Measurements from ENCODE around the gene SLC2A13. TPM values are rescaled to one million over a fixed set of nuclear protein-coding genes. Genes with fewer than 3 reads are reported as not detected.
"Not testable (repeated sequence)": the region's sequence is repeated elsewhere in the genome, so short reads cannot be mapped to it uniquely, and the experiment has no call there.

SLC2A13 gene
- polyA plus RNA-seq, 4 donors = 6.0 to 19.0 (median 13.1) TPM

- no peak for DNase-seq (ENCODE audit: low read depth in 4 of 4, low spot score in 3 of 4)
Measured at GRCh38 chr12:39830171-39830570, 275.7 kb downstream of the SLC2A13 start.

GRCh38 chr12:39824505-39825212, 281.2 kb downstream of the SLC2A13 start:
- DNase-seq (ENCODE audit: low read depth in 4 of 4, low spot score in 3 of 4) = no peak

GRCh38 chr12:39816671-39817185, 289.2 kb downstream of the SLC2A13 start:
- no peak for DNase-seq (ENCODE audit: low read depth in 4 of 4, low spot score in 3 of 4)

GRCh38 chr12:39815746-39816145, 290.1 kb downstream of the SLC2A13 start:
- no peak for DNase-seq (ENCODE audit: low read depth in 4 of 4, low spot score in 3 of 4)

- no peak for DNase-seq (ENCODE audit: low read depth in 4 of 4, low spot score in 3 of 4)
Measured at GRCh38 chr12:39814626-39815025, 291.3 kb downstream of the SLC2A13 start.

- no peak for DNase-seq (ENCODE audit: low read depth in 4 of 4, low spot score in 3 of 4)
Measured at GRCh38 chr12:39813776-39814175, 292.1 kb downstream of the SLC2A13 start.

- not testable (repeated sequence) for DNase-seq (ENCODE audit: low read depth in 4 of 4, low spot score in 3 of 4)
Measured at GRCh38 chr12:39812456-39812855, 293.4 kb downstream of the SLC2A13 start.

- DNase-seq (ENCODE audit: low read depth in 4 of 4, low spot score in 3 of 4) = no peak
Measured at GRCh38 chr12:39807043-39807442, 298.8 kb downstream of the SLC2A13 start.

GRCh38 chr12:39805651-39806050, 300.2 kb downstream of the SLC2A13 start:
- peak in 1 of 4 donors; percentile 9 for DNase-seq (ENCODE audit: low read depth in 4 of 4, low spot score in 3 of 4)

- DNase-seq (ENCODE audit: low read depth in 4 of 4, low spot score in 3 of 4) = no peak
Measured at GRCh38 chr12:39804898-39805297, 301.0 kb downstream of the SLC2A13 start.

GRCh38 chr12:39804479-39804878, 301.4 kb downstream of the SLC2A13 start:
- DNase-seq (ENCODE audit: low read depth in 4 of 4, low spot score in 3 of 4) = no peak

GRCh38 chr12:39803151-39803550, 302.7 kb downstream of the SLC2A13 start:
- DNase-seq (ENCODE audit: low read depth in 4 of 4, low spot score in 3 of 4) = no peak

GRCh38 chr12:39798977-39799376, 306.9 kb downstream of the SLC2A13 start:
- DNase-seq (ENCODE audit: low read depth in 4 of 4, low spot score in 3 of 4) = no peak

- DNase-seq (ENCODE audit: low read depth in 4 of 4, low spot score in 3 of 4) = no peak
Measured at GRCh38 chr12:39798429-39798828, 307.5 kb downstream of the SLC2A13 start.

GRCh38 chr12:39795481-39795880, 310.4 kb downstream of the SLC2A13 start:
- DNase-seq (ENCODE audit: low read depth in 4 of 4, low spot score in 3 of 4) = no peak

GRCh38 chr12:39792938-39793337, 312.9 kb downstream of the SLC2A13 start:
- no peak for DNase-seq (ENCODE audit: low read depth in 4 of 4, low spot score in 3 of 4)

- DNase-seq (ENCODE audit: low read depth in 4 of 4, low spot score in 3 of 4) = no peak
Measured at GRCh38 chr12:39788239-39788638, 317.6 kb downstream of the SLC2A13 start.

GRCh38 chr12:39785814-39786213, 320.1 kb downstream of the SLC2A13 start:
- not testable (repeated sequence) for DNase-seq (ENCODE audit: low read depth in 4 of 4, low spot score in 3 of 4)

- DNase-seq (ENCODE audit: low read depth in 4 of 4, low spot score in 3 of 4) = no peak
Measured at GRCh38 chr12:39782026-39782545, 323.8 kb downstream of the SLC2A13 start.

GRCh38 chr12:39780913-39781446, 324.9 kb downstream of the SLC2A13 start:
- DNase-seq (ENCODE audit: low read depth in 4 of 4, low spot score in 3 of 4) = no peak

GRCh38 chr12:39780411-39780912, 325.4 kb downstream of the SLC2A13 start:
- no peak for DNase-seq (ENCODE audit: low read depth in 4 of 4, low spot score in 3 of 4)

Data from left renal pelvis (tissue), 4 donors.